ENCODE results near the gene ALKBH8.
"Not testable (repeated sequence)": the region's sequence is repeated elsewhere in the genome, so short reads cannot be mapped to it uniquely, and the experiment has no call there.

The ALKBH8 gene

GRCh38 chr11:107538821-107539220 lies 26.7 kb downstream of the ALKBH8 start:
- no peak for ATAC-seq
- TF ChIP-seq ZNF8 (CRISPR knock-in tag; IDR thresholded peaks at IDR 0.05) (no peak), PPARA (CRISPR knock-in tag; IDR thresholded peaks at IDR 0.05; ENCODE audit: borderline replicate concordance) (no peak), TCF4 (CRISPR knock-in tag; IDR thresholded peaks at IDR 0.05; ENCODE audit: borderline replicate concordance) (no peak), ZFP3 (CRISPR knock-in tag; IDR thresholded peaks at IDR 0.05) (no peak), SNAI2 (CRISPR knock-in tag; IDR thresholded peaks at IDR 0.05) (no peak), ZNF565 (CRISPR knock-in tag; conservative IDR thresholded peaks at IDR 0.05; ENCODE audit: low read depth) (no peak), GLIS3 (CRISPR knock-in tag; IDR thresholded peaks at IDR 0.05) (no peak)

- no peak for ATAC-seq
- TF ChIP-seq ZC3H10 (CRISPR knock-in tag; IDR thresholded peaks at IDR 0.05) (no peak), TCF4 (CRISPR knock-in tag; IDR thresholded peaks at IDR 0.05; ENCODE audit: borderline replicate concordance) (no peak), ZFP3 (CRISPR knock-in tag; IDR thresholded peaks at IDR 0.05) (no peak), ZFP30 (CRISPR knock-in tag; IDR thresholded peaks at IDR 0.05) (no peak), TSHZ2 (CRISPR knock-in tag; IDR thresholded peaks at IDR 0.05) (no peak), ARNTL (CRISPR knock-in tag; IDR thresholded peaks at IDR 0.05; ENCODE audit: borderline replicate concordance, low read depth) (no peak), ZNF8 (CRISPR knock-in tag; IDR thresholded peaks at IDR 0.05) (no peak), BACH2 (CRISPR knock-in tag; IDR thresholded peaks at IDR 0.05; ENCODE audit: borderline replicate concordance) (no peak), ZNF70 (CRISPR knock-in tag; IDR thresholded peaks at IDR 0.05) (no peak), PATZ1 (CRISPR knock-in tag; IDR thresholded peaks at IDR 0.05; ENCODE audit: borderline replicate concordance) (no peak), RARB (CRISPR knock-in tag; IDR thresholded peaks at IDR 0.05) (no peak), ZNF565 (CRISPR knock-in tag; conservative IDR thresholded peaks at IDR 0.05; ENCODE audit: low read depth) (no peak), OSR1 (CRISPR knock-in tag; IDR thresholded peaks at IDR 0.05) (no peak), TOX (CRISPR knock-in tag; IDR thresholded peaks at IDR 0.05; ENCODE audit: borderline replicate concordance) (no peak)
Measured at GRCh38 chr11:107538239-107538638, 27.3 kb downstream of the ALKBH8 start.

- 0 out of 2 replicates have a peak, but pooled peaks have one; percentile 59 for TF ChIP-seq ZNF8 (CRISPR knock-in tag; IDR thresholded peaks at IDR 0.05)
- ATAC-seq: not testable (repeated sequence)
Measured at GRCh38 chr11:107537155-107537554, 28.4 kb downstream of the ALKBH8 start.

- no peak for ATAC-seq
Measured at GRCh38 chr11:107526197-107526596, 39.3 kb downstream of the ALKBH8 start.

More at GRCh38 chr11:107526197-107526596, 39.3 kb downstream of the ALKBH8 start:
- TF ChIP-seq TOX (CRISPR knock-in tag; IDR thresholded peaks at IDR 0.05; ENCODE audit: borderline replicate concordance) (no peak), ZC3H10 (CRISPR knock-in tag; IDR thresholded peaks at IDR 0.05) (no peak), ESRRG (CRISPR knock-in tag; IDR thresholded peaks at IDR 0.05) (no peak), ZNF70 (CRISPR knock-in tag; IDR thresholded peaks at IDR 0.05) (no peak), ZFP30 (CRISPR knock-in tag; IDR thresholded peaks at IDR 0.05) (no peak), PPARA (CRISPR knock-in tag; IDR thresholded peaks at IDR 0.05; ENCODE audit: borderline replicate concordance) (no peak), SNAI2 (CRISPR knock-in tag; IDR thresholded peaks at IDR 0.05) (no peak), OSR1 (CRISPR knock-in tag; IDR thresholded peaks at IDR 0.05) (no peak), RARB (CRISPR knock-in tag; IDR thresholded peaks at IDR 0.05) (no peak), CSRNP3 (CRISPR knock-in tag; IDR thresholded peaks at IDR 0.05) (no peak), TSHZ2 (CRISPR knock-in tag; IDR thresholded peaks at IDR 0.05) (no peak)
